HG02981 (cell line): Measurements from ENCODE around the gene LDB1.
A peak's percentile ranks its signal among the peaks of the same experiment; 100 is the strongest.

ENCODE experiments used
- ATAC-seq: cut with Tn5 transposase; IDR thresholded peaks from one replicate; pipeline ENCODE4 v1.9.1; 2021; ENCODE audit warnings: mild to moderate bottlenecking, moderate library complexity; ENCODE audit not compliant: unreplicated experiment

LDB1 gene, protein sequence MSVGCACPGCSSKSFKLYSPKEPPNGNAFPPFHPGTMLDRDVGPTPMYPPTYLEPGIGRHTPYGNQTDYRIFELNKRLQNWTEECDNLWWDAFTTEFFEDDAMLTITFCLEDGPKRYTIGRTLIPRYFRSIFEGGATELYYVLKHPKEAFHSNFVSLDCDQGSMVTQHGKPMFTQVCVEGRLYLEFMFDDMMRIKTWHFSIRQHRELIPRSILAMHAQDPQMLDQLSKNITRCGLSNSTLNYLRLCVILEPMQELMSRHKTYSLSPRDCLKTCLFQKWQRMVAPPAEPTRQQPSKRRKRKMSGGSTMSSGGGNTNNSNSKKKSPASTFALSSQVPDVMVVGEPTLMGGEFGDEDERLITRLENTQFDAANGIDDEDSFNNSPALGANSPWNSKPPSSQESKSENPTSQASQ

GRCh38 chr10:102120142-102120990, at the start of gene LDB1:
TSS of gene LDB1 (minus strand) at chr10:102120368. CDS start at chr10:102120110, 258 bp downstream.
- ATAC-seq = peak; percentile 56

DNA sequence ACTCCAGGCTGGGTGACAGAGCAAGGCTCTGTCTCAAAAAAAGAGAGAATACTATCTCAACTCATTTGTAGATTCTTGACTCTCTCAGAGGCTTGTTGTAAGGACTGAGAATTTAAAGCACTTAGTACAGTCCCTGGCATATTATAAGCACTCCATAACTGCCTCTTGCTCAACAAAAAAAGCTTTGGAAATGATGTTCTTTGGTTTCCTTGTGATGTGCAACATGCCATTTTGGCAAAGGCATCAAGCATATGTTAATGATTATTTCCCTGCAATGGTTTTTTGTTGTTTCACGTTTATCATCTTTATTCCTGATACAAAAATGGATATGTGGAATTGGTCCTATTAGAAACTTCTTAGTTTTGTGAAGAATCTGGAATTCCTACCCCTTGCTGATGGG, 47.7 kb upstream of the LDB1 start:
- no peak for ATAC-seq

DNA sequence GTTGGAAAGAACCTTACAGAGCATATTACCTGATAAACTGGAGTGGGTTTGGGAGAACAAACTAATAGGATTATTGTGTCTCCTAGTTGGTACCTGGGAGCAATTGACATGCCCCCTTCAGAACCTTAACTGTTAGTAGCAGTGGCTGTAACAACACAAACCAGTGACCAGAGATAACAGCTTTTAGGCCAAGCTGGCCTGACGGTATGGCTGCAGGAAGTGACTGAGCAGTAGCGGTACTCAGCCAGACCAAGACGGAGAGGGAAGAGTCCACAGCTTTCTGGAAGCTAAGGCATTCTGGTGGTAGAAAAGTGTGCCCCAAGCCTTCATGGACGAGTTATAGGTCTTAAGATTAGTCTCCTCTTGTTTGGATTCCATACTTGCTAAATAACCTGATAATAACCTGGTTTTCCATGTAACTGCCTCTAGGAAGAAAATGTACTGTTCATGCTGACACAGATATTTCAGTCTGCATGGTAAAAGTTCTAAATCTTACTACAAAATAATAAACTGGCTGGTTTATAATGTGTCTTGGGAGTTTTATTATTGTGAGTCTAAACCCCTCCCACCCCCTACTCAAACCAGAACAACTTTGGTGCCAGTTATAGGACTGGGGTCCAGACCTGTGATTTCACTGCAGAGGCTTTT, 43.3 kb upstream of the LDB1 start:
- ATAC-seq = no peak

GRCh38 chr10:102159831-102160230, 39.7 kb upstream of the LDB1 start:
- ATAC-seq = no peak

GRCh38 chr10:102159051-102159597, 39.0 kb upstream of the LDB1 start:
- ATAC-seq = no peak

DNA sequence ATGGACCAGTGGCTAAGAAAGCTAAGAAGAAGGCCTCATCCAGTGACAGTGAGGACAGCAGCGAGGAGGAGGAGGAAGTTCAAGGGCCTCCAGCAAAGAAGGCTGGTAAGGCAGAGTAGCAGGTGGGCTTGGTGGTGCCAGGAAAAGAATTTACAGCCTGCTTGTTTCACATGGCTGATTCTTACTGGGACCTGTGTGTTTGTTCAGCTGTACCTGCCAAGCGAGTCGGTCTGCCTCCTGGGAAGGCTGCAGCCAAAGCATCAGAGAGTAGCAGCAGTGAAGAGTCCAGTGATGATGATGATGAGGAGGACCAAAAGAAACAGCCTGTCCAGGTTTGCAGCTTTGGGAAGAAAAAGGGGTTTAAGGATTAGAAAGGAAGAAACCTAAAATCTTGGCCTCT, 37.1 kb upstream of the LDB1 start:
- no peak for ATAC-seq

- no peak for ATAC-seq
These were observed 34.4 kb upstream of the LDB1 start for GRCh38 chr10:102154466-102155116.

- ATAC-seq = no peak
These were observed 33.0 kb upstream of the LDB1 start for GRCh38 chr10:102153093-102153620.

DNA sequence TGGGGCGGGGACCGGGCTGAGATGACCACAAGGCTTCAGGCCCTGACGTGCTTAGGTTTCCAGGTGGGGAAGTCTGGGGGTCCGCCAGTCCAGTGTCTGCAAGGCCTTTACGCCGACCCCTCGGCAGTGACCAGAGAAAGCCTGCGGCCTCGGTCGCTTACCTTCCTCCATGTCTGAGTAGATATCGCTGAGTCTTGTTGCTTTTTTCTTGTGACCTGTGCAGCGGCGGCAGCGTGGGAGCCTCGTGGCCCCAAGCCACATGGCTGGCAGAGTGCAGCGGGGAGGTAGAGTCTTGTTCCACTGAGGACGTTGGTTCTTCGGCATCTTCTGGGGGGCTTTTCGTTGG, 32.4 kb upstream of the LDB1 start:
- ATAC-seq = peak; percentile 10

GRCh38 chr10:102151774-102152544, 31.8 kb upstream of the LDB1 start, which contains the start of gene NOLC1:
TSS of gene NOLC1 (plus strand) at chr10:102152389. CDS start at chr10:102152411, 22 bp downstream.
- peak; percentile 92 for ATAC-seq

GRCh38 chr10:102150970-102151773, 31.0 kb upstream of the LDB1 start:
- ATAC-seq = no peak

DNA sequence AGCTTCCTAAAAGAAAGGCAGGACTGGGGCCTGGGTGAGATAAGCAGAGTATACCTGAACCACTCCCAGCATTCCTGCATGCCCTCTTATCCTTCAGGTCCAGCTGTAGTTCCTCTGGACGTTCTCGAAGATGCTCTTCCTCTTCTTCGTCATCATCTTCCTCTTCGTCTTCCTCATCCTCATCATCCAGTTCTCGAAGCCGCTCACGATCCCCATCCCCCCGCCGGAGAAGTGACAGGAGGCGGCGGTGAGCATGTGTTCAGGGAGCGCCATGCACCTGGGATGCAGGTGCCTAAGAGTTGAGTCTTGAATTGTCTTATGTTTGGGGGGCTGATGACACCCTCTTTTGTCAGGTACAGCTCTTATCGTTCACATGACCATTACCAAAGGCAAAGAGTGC, 28.1 kb upstream of the LDB1 start:
- ATAC-seq = no peak

GRCh38 chr10:102147561-102147960, 27.4 kb upstream of the LDB1 start:
- no peak for ATAC-seq

DNA sequence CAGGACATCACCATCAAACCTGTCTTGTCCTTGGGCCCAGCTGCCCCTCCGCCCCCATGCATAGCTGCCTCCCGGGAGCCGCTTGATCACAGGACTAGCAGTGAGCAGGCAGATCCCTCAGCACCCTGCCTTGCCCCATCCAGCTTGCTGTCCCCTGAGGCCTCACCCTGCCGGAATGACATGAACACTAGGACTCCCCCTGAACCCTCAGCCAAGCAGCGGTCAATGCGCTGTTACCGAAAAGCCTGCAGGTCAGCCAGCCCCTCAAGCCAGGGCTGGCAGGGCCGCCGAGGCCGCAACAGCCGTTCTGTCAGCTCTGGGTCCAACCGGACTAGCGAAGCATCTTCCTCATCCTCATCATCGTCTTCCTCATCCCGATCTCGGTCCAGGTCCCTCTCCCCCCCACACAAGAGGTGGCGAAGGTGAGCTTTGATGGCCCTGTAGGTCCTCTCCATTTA, 26.8 kb upstream of the LDB1 start:
- ATAC-seq = no peak

- ATAC-seq = no peak
These were observed 21.5 kb upstream of the LDB1 start for GRCh38 chr10:102141583-102142107.

GRCh38 chr10:102140913-102141540, 20.9 kb upstream of the LDB1 start:
- ATAC-seq = no peak

DNA sequence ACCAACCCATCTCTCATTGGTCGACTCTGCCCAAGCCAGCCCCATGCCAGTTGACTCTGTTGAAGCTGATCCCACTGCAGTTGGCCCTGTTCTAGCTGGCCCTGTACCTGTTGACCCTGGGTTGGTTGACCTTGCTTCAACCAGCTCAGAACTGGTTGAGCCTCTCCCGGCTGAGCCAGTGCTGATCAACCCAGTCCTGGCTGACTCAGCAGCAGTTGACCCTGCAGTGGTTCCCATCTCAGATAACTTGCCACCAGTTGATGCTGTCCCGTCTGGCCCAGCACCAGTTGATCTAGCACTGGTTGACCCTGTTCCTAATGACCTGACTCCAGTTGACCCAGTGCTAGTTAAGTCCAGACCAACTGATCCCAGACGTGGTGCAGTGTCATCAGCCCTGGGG, 20.1 kb upstream of the LDB1 start:
- no peak for ATAC-seq
